IPS DF 4.7 (cell line): Measurements from ENCODE around the gene PPDPF.

Experiments used
- DNase-seq: peaks from one replicate; pipeline ENCODE4 v3.0.0-alpha.2; 2013; ENCODE audit warnings: low spot score; ENCODE audit errors: extremely low read depth

PPDPF gene

DNA sequence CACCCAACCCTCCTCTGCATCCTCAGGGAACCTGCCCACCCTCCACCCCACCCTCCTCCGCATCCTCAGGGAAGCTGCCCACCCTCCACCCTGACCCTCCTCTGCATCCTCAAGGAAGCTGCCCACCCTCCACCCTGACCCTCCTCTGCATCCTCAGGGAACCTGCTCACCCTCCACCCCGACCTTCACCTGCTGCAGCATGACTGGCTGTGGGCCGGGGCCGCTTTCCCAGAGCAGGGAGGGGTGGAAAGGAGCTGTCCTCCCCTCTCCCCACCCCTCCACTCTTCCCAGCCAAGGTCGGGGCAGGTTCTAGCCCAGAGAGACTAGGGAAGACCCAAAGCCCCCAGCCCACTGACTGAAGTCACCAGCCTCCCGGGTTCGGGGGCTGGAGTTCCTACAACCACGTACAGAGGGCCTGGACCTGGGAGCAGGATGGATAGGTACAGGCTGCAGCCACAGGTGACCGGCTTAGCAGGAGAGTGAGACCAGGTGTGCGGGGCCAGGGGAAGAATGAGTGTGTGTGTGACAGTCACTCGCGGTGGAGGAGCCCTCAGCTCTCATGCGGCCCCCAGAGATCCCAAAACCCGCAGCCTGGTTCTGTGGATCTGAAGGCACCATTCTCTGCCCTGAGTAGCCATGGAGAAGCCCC, 33.3 kb upstream of the PPDPF start:
- DNase-seq = no peak

GRCh38 chr20:63487781-63488241, 32.8 kb upstream of the PPDPF start:
- no peak for DNase-seq

DNA sequence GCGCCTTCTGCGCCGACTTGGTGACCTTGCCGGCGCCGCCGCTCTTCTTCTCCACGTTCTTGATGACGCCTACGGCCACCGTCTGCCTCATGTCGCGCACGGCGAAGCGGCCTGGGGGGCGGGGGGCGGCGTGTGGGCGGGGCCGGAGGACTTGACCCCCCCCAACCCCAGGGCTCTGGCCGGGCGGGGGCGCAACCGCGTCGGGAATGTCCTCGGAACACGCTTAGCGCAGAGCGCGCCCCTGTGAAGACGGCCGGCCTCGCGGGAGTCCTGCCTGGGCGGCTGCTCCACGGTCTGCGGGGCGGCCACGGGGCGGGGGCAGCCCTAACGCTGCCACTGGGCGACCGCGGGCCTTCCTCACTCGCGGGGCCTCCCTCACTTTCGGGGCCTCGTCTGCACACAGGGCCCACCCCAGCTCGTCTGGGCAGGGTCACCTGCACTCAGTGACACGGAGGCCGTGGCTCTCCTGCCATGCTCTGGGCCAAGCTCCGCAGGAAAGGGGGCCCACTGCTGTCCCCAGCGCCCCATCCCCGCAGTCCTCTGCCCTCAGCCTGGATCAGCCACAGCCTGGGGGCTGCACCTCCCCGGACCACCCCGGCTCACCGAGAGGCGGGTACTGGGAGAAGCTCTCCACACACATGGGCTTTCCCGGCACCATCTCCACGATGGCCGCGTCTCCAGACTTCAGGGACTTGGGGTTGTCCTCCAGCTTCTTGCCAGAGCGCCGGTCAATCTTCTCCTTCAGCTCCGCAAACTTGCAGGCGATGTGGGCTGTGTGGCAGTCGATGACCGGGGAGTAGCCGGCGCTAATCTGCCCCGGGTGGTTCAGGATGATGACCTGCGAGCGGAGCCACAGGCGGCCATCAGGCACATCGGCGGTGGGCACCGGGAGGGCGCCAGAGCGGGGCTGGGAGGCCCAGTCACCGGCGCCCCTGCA, 32.0 kb upstream of the PPDPF start:
- no peak for DNase-seq

DNA sequence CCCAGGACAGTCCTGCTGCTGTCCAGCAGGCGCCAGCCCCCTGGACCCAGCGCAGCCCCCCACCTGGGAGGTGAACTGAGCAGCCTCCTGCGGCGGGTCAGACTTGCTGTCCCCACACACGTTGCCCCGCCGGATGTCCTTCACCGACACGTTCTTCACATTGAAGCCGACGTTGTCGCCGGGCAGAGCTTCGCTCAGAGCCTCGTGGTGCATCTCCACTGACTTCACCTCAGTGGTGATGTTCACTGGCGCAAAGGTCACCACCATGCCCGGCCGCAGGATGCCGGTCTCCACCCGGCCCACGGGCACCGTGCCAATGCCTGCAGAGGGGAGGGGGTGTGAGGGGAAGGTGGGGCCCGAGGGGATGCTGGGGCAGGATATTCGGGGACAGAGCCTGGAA, 30.1 kb upstream of the PPDPF start:
- no peak for DNase-seq

- no peak for DNase-seq
These were observed 29.5 kb upstream of the PPDPF start for GRCh38 chr20:63491078-63491477.

DNA sequence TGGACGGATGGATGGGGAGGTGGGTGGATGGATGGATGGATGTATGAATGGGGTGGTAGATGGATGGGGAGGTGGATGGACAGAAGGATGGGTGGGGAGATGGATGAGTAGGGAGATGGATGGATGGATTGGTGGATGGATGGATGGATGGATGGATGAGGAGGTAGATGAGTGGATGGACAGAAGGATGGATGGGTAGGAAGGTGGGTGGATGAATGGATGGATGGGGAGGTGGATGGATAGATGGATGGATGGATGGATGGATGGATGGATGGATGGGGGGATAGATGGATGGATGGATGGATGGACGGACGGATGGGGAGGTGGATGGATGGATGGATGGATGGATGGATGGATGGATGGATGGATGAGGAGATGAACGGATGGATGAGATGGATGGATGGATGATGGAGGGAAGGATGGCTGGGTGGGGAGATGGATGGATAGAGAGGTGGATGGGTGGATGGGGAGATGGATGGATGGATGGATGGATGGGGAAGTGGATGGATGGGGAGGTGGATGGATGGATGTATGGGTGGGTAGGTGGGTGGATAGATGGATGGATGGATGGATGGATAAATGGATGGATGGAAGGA, 28.8 kb upstream of the PPDPF start:
- no peak for DNase-seq

- DNase-seq = no peak
These were observed 28.0 kb upstream of the PPDPF start for GRCh38 chr20:63492518-63492917.

DNA sequence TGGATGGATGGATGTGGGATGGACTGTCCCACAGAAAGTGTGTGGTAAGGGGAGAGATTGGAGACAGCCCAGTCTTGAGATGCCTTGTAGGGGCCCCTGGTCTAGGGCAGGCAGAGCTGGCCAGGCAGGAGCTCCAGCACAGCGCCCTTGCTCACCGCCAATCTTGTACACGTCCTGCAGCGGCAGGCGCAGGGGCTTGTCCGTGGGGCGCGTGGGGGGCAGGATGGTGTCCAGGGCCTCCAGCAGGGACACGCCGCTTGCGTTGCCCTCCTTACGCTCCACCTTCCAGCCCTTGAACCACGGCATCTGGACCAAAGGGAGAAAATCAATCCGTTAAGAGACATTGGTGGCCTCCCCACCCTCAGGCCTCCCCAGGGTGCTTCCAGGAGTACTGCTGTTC, 27.6 kb upstream of the PPDPF start:
- no peak for DNase-seq

DNA sequence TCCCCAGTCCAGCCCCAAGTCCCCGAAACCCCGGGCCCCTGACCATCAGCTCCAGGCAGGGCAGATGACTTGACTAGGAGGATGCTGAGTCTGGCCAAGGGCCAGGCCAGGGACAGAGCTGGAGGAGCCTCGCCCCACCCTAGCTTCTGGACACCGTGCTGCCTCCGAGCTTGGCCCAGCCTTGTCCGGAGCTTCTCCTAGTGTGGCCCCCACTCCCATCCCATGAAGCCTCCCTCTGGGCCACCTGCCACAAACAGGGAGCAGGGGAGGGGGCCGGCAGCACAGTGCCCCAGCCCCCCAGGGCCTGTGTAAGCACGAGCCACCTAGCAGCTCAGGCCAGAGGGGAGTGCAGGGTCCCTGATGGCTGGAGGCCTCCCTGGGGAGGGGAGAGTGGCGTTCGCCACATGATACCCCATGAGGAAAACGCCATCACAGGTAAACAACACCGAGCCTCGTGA, 27.0 kb upstream of the PPDPF start:
- no peak for DNase-seq

GRCh38 chr20:63494084-63494419, 26.5 kb upstream of the PPDPF start:
- DNase-seq = no peak

GRCh38 chr20:63494420-63495166, 26.0 kb upstream of the PPDPF start:
- no peak for DNase-seq

- no peak for DNase-seq
These were observed 25.3 kb upstream of the PPDPF start for GRCh38 chr20:63495167-63495720.

- no peak for DNase-seq
These were observed 24.6 kb upstream of the PPDPF start for GRCh38 chr20:63495741-63496595.

- DNase-seq = no peak
These were observed 23.9 kb upstream of the PPDPF start for GRCh38 chr20:63496596-63497120.

GRCh38 chr20:63497138-63497945, 23.2 kb upstream of the PPDPF start:
- DNase-seq = no peak

DNA sequence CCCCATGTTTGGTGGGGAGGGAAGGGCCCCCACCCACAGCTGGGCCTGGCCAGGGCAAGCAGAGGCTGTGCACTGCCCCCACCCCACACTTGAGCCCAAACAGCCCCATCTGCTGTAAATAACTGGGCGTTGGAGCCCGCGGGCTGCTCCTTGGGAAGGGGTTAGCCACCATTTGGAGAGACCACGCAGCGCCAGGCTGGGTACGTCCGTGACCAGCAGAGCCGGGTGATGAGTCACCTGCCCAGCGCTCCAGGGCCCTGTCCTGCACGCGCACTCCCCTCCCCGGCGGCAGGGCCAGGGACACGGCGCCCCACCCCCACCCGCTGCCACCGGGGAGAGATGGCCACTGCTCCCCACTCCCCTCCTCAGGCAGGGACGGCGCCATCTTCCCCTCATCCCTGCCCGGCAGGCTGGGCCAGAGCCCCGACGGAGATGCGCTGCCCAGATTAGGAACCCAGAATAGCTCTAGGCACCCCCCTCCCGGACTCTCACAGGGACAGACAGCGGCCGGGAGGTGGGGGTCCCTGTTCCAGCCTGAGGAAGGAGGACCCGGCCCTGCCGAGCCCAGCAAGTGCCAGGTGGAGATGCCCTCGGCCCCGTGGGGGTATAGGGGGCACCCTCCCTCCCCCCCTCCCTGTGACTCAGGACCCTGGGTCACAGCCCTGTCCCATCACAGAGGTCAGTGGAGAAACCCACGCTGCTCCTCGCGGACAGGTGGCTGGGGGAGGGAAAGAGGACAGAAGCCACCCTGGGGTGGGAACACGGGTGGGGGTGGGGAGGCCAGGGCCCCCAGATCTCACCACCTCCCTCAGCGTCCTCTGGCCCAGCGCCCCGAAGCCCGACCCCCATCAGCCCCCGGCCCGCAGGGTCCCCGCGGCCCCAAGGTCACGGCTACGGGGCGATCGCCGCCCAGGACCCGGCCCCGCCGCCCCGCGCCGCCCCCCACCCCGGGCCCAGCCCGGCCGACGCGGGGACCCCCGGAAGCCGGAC, 22.3 kb upstream of the PPDPF start:
- no peak for DNase-seq

GRCh38 chr20:63498960-63499337, 21.6 kb upstream of the PPDPF start, which contains the start of gene EEF1A2:
TSS of gene EEF1A2 (minus strand) at chr20:63499083. CDS start at chr20:63497763, 1,320 bp downstream.
- no peak for DNase-seq
